Measurements from ENCODE around the gene KDM8.

The KDM8 gene

GRCh38 chr16:27231692-27232060 lies 28.4 kb downstream of the KDM8 start:
- H2BK5ac ChIP-seq (ENCODE audit: low read depth, low read length, poor library complexity): no peak overlapping the region
- no peak overlapping the region for H4K12ac ChIP-seq (ENCODE audit: low read depth, low read length)
- H3K4me2 ChIP-seq (ENCODE audit: low read length): no peak overlapping the region
- no peak overlapping the region for H4K8ac ChIP-seq (ENCODE audit: low read depth, low read length)
- no peak overlapping the region for H2BK12ac ChIP-seq (ENCODE audit: low read length)
- no peak overlapping the region for H2BK120ac ChIP-seq (ENCODE audit: insufficient read depth, low read length, poor library complexity)
- H3K4me1 ChIP-seq (ENCODE audit: control insufficient read depth in 1 of 2, insufficient read depth in 2 of 2, low read length in 2 of 2): peaks cover 4 to 10% of the 10 kb centered on the region in 2 experiments
- H3K9me3 ChIP-seq (ENCODE audit: insufficient read depth, low read depth, low read length): no peaks in the 10 kb centered on the region
- H3K4me3 ChIP-seq (ENCODE audit: low read depth, low read length): no peak overlapping the region
- no peak overlapping the region for H2AFZ ChIP-seq (ENCODE audit: insufficient read depth, low read length, poor library complexity)
- no peaks in the 10 kb centered on the region for H3K27me3 ChIP-seq (ENCODE audit: insufficient read depth, low read length)
- no peak overlapping the region for H3K23ac ChIP-seq (ENCODE audit: low read length)
- no peak overlapping the region for H3K18ac ChIP-seq (ENCODE audit: low read length)
- no peak overlapping the region for H3K9ac ChIP-seq (ENCODE audit: low read length)
- no CpG with 5 or more reads among the region's 8 CpGs for WGBS (ENCODE audit: extremely low coverage, insufficient coverage, insufficient read length)
- H3K79me1 ChIP-seq (ENCODE audit: low read length): no peaks in the 10 kb centered on the region
- peaks cover 0 to 5% of the 10 kb centered on the region in 2 experiments for H3K36me3 ChIP-seq (ENCODE audit: control insufficient read depth in 1 of 2, insufficient read depth in 2 of 2, low read length in 2 of 2)
- no peak overlapping the region for H4K91ac ChIP-seq (ENCODE audit: low read depth, low read length)
- no peak for DNase-seq
- no peak overlapping the region for H3K27ac ChIP-seq (ENCODE audit: low read depth, low read length)
- no peak overlapping the region for H3K14ac ChIP-seq (ENCODE audit: low read length)
- H3K4ac ChIP-seq (ENCODE audit: low read depth, low read length): no peak overlapping the region
- no peaks in the 10 kb centered on the region for H3K79me2 ChIP-seq (ENCODE audit: control insufficient read depth, insufficient read depth, low read length, poor library complexity)
- no peak overlapping the region for H2AK5ac ChIP-seq (ENCODE audit: low read length)

GRCh38 chr16:27232061-27232900 lies 29.0 kb downstream of the KDM8 start:
- Histone ChIP-seq H2AFZ (ENCODE audit: insufficient read depth, low read length, poor library complexity) (no peak overlapping the region), H3K4me3 (ENCODE audit: low read depth, low read length) (no peak overlapping the region), H3K79me2 (ENCODE audit: control insufficient read depth, insufficient read depth, low read length, poor library complexity) (no peaks in the 10 kb centered on the region), H4K91ac (ENCODE audit: low read depth, low read length) (no peak overlapping the region), H2BK120ac (ENCODE audit: insufficient read depth, low read length, poor library complexity) (no peak overlapping the region), H4K8ac (ENCODE audit: low read depth, low read length) (no peak overlapping the region), H2BK12ac (ENCODE audit: low read length) (no peak overlapping the region), H3K4me2 (ENCODE audit: low read length) (no peak overlapping the region), H3K4me1 (ENCODE audit: control insufficient read depth in 1 of 2, insufficient read depth in 2 of 2, low read length in 2 of 2) (peaks cover 7 to 11% of the 10 kb centered on the region in 2 experiments), H3K18ac (ENCODE audit: low read length) (no peak overlapping the region), H3K27ac (ENCODE audit: low read depth, low read length) (no peak overlapping the region), H3K23ac (ENCODE audit: low read length) (no peak overlapping the region), H2BK5ac (ENCODE audit: low read depth, low read length, poor library complexity) (no peak overlapping the region), H3K4ac (ENCODE audit: low read depth, low read length) (no peak overlapping the region), H3K14ac (ENCODE audit: low read length) (no peak overlapping the region), H3K27me3 (ENCODE audit: insufficient read depth, low read length) (no peaks in the 10 kb centered on the region), H3K9ac (ENCODE audit: low read length) (no peak overlapping the region), H3K36me3 (ENCODE audit: control insufficient read depth in 1 of 2, insufficient read depth in 2 of 2, low read length in 2 of 2) (peaks cover 0 to 5% of the 10 kb centered on the region in 2 experiments), H3K79me1 (ENCODE audit: low read length) (no peaks in the 10 kb centered on the region), H3K9me3 (ENCODE audit: insufficient read depth, low read depth, low read length) (peaks cover under 1% of the 10 kb centered on the region), H4K12ac (ENCODE audit: low read depth, low read length) (no peak overlapping the region), H2AK5ac (ENCODE audit: low read length) (no peak overlapping the region)
- DNase-seq: no peak
- WGBS (ENCODE audit: extremely low coverage, insufficient coverage, insufficient read length): no CpG with 5 or more reads among the region's 26 CpGs

GRCh38 chr16:27232901-27233625 lies 29.7 kb downstream of the KDM8 start:
- WGBS (ENCODE audit: extremely low coverage, insufficient coverage, insufficient read length): no CpG with 5 or more reads among the region's 13 CpGs
- no peak for DNase-seq

GRCh38 chr16:27233731-27234130 lies 30.4 kb downstream of the KDM8 start:
- WGBS (ENCODE audit: extremely low coverage, insufficient coverage, insufficient read length): no CpG with 5 or more reads among the region's 6 CpGs
- peaks cover 0 to 5% of the 10 kb centered on the region in 2 experiments for H3K36me3 ChIP-seq (ENCODE audit: control insufficient read depth in 1 of 2, insufficient read depth in 2 of 2, low read length in 2 of 2)
- no peak overlapping the region for H3K18ac ChIP-seq (ENCODE audit: low read length)
- H4K8ac ChIP-seq (ENCODE audit: low read depth, low read length): no peak overlapping the region
- no peak overlapping the region for H3K14ac ChIP-seq (ENCODE audit: low read length)
- no peak for DNase-seq
- H3K9me3 ChIP-seq (ENCODE audit: insufficient read depth, low read depth, low read length): peaks cover 3% of the 10 kb centered on the region
- H2AK5ac ChIP-seq (ENCODE audit: low read length): no peak overlapping the region
- H4K91ac ChIP-seq (ENCODE audit: low read depth, low read length): no peak overlapping the region
- H3K4me3 ChIP-seq (ENCODE audit: low read depth, low read length): no peak overlapping the region
- no peak overlapping the region for H2BK5ac ChIP-seq (ENCODE audit: low read depth, low read length, poor library complexity)
- H3K79me2 ChIP-seq (ENCODE audit: control insufficient read depth, insufficient read depth, low read length, poor library complexity): no peaks in the 10 kb centered on the region
- H2AFZ ChIP-seq (ENCODE audit: insufficient read depth, low read length, poor library complexity): no peak overlapping the region
- H3K4me2 ChIP-seq (ENCODE audit: low read length): no peak overlapping the region
- no peak overlapping the region for H2BK120ac ChIP-seq (ENCODE audit: insufficient read depth, low read length, poor library complexity)
- H3K4me1 ChIP-seq (ENCODE audit: control insufficient read depth in 1 of 2, insufficient read depth in 2 of 2, low read length in 2 of 2): peaks cover 9 to 15% of the 10 kb centered on the region in 2 experiments
- no peak overlapping the region for H3K4ac ChIP-seq (ENCODE audit: low read depth, low read length)
- no peak overlapping the region for H3K23ac ChIP-seq (ENCODE audit: low read length)
- H3K79me1 ChIP-seq (ENCODE audit: low read length): no peaks in the 10 kb centered on the region
- no peaks in the 10 kb centered on the region for H3K27me3 ChIP-seq (ENCODE audit: insufficient read depth, low read length)
- no peak overlapping the region for H3K9ac ChIP-seq (ENCODE audit: low read length)
- H2BK12ac ChIP-seq (ENCODE audit: low read length): no peak overlapping the region
- H3K27ac ChIP-seq (ENCODE audit: low read depth, low read length): no peak overlapping the region
- no peak overlapping the region for H4K12ac ChIP-seq (ENCODE audit: low read depth, low read length)

More at GRCh38 chr16:27232901-27233625, 29.7 kb downstream of the KDM8 start:
- Histone ChIP-seq H3K4me1 (ENCODE audit: control insufficient read depth in 1 of 2, insufficient read depth in 2 of 2, low read length in 2 of 2) (peaks cover 9 to 15% of the 10 kb centered on the region in 2 experiments), H3K27ac (ENCODE audit: low read depth, low read length) (no peak overlapping the region), H3K9ac (ENCODE audit: low read length) (no peak overlapping the region), H4K12ac (ENCODE audit: low read depth, low read length) (no peak overlapping the region), H3K27me3 (ENCODE audit: insufficient read depth, low read length) (no peaks in the 10 kb centered on the region), H4K8ac (ENCODE audit: low read depth, low read length) (no peak overlapping the region), H3K18ac (ENCODE audit: low read length) (no peak overlapping the region), H2BK120ac (ENCODE audit: insufficient read depth, low read length, poor library complexity) (no peak overlapping the region), H2BK12ac (ENCODE audit: low read length) (no peak overlapping the region), H3K79me1 (ENCODE audit: low read length) (no peaks in the 10 kb centered on the region), H2AFZ (ENCODE audit: insufficient read depth, low read length, poor library complexity) (no peak overlapping the region), H3K36me3 (ENCODE audit: control insufficient read depth in 1 of 2, insufficient read depth in 2 of 2, low read length in 2 of 2) (peaks cover 0 to 5% of the 10 kb centered on the region in 2 experiments), H2BK5ac (ENCODE audit: low read depth, low read length, poor library complexity) (no peak overlapping the region), H3K4me3 (ENCODE audit: low read depth, low read length) (no peak overlapping the region), H3K23ac (ENCODE audit: low read length) (no peak overlapping the region), H2AK5ac (ENCODE audit: low read length) (no peak overlapping the region), H3K14ac (ENCODE audit: low read length) (no peak overlapping the region), H3K9me3 (ENCODE audit: insufficient read depth, low read depth, low read length) (peaks cover 3% of the 10 kb centered on the region), H3K4ac (ENCODE audit: low read depth, low read length) (no peak overlapping the region), H4K91ac (ENCODE audit: low read depth, low read length) (no peak overlapping the region), H3K79me2 (ENCODE audit: control insufficient read depth, insufficient read depth, low read length, poor library complexity) (no peaks in the 10 kb centered on the region), H3K4me2 (ENCODE audit: low read length) (no peak overlapping the region)
